Anterior cingulate cortex (tissue), 58 donors: ENCODE results near the gene RIC8A.

Experiments
- DNase-seq, 58 donors: peaks; one replicate each; lab custom pipeline; 2025; lab: John Stamatoyannopoulos, UW

The RIC8A gene

GRCh38 chr11:203945-204586 is 3.4 kb upstream of the RIC8A start:
- DNase-seq, result no peak

GRCh38 chr11:204587-205109 is 2.9 kb upstream of the RIC8A start:
- DNase-seq, result no peak

GRCh38 chr11:205221-206001 is 2.1 kb upstream of the RIC8A start:
- DNase-seq, result no peak

- no peak for DNase-seq
Observed at GRCh38 chr11:206002-206384, 1.5 kb upstream of the RIC8A start.

GRCh38 chr11:206526-207207 is 841 bp upstream of the RIC8A start:
- no peak for DNase-seq

GRCh38 chr11:207863-208180 is 314 bp downstream of the RIC8A start:
- peak in 5 of 58 donors; percentile 54 to 74 (median 65) for DNase-seq

- peak in 54 of 58 donors; percentile 7 to 80 (median 58) for DNase-seq
Observed at GRCh38 chr11:208181-208916, 841 bp downstream of the RIC8A start.

GRCh38 chr11:208917-209260 is 1.4 kb downstream of the RIC8A start:
- peak in 2 of 58 donors; percentile 50 to 61 for DNase-seq

- DNase-seq, result no peak
Observed at GRCh38 chr11:209275-210121, 2.0 kb downstream of the RIC8A start.

GRCh38 chr11:210122-210802 is 2.8 kb downstream of the RIC8A start:
- no peak for DNase-seq

- no peak for DNase-seq
Observed at GRCh38 chr11:210803-211180, 3.3 kb downstream of the RIC8A start.

- DNase-seq, result no peak
Observed at GRCh38 chr11:211295-211694, 3.8 kb downstream of the RIC8A start.

- no peak for DNase-seq
Observed at GRCh38 chr11:211741-212140, 4.2 kb downstream of the RIC8A start.

- DNase-seq, result no peak
Observed at GRCh38 chr11:212150-213100, 4.9 kb downstream of the RIC8A start.

GRCh38 chr11:213111-213510 is 5.6 kb downstream of the RIC8A start:
- DNase-seq, result no peak

GRCh38 chr11:214083-214482 is 6.6 kb downstream of the RIC8A start:
- DNase-seq, result no peak

GRCh38 chr11:215581-216037 is 8.1 kb downstream of the RIC8A start:
- DNase-seq, result peak in 1 of 58 donors; percentile 8
